ENCODE data around the gene GMCL1.

GRCh38 chr2:69914164-69914949 is 84.9 kb downstream of the GMCL1 start:
- TF ChIP-seq ZNF114 (CRISPR knock-in tag; IDR thresholded peaks at IDR 0.05) (no peak), POLR2AphosphoS5 (IDR thresholded peaks at IDR 0.05; ENCODE audit: low read depth) (peak; percentile 93)
- TF ChIP-seq, protein P1, sequence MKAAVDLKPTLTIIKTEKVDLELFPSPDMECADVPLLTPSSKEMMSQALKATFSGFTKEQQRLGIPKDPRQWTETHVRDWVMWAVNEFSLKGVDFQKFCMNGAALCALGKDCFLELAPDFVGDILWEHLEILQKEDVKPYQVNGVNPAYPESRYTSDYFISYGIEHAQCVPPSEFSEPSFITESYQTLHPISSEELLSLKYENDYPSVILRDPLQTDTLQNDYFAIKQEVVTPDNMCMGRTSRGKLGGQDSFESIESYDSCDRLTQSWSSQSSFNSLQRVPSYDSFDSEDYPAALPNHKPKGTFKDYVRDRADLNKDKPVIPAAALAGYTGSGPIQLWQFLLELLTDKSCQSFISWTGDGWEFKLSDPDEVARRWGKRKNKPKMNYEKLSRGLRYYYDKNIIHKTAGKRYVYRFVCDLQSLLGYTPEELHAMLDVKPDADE (IDR thresholded peaks at IDR 0.05), result 0 out of 2 replicates have a peak, but pooled peaks have one; percentile 39

Measured in GM23338 (cell line).